KMS-11 (cell line): Measurements from ENCODE around the gene NFIB.

Experiments
- H2AFZ ChIP-seq: fragments of 200-600 bp; sonication (generic); 2 replicates; pipeline ENCODE4 v1.6.1; 2016; ENCODE audit warnings: antibody characterized with exemption, mixed run types, low read depth
- H3K27ac ChIP-seq: fragments of 200-600 bp; sonication (generic); 2 replicates; pipeline ENCODE4 v1.6.1; 2016; ENCODE audit warnings: mild to moderate bottlenecking, mixed run types
- H3K27me3 ChIP-seq: fragments of 200-600 bp; sonication (generic); 2 replicates; pipeline ENCODE4 v1.6.1; 2017; ENCODE audit warnings: mild to moderate bottlenecking, low read depth, mixed run types, moderate library complexity; ENCODE audit not compliant: insufficient read depth
- H3K36me3 ChIP-seq: fragments of 200-600 bp; sonication (generic); 2 replicates; pipeline ENCODE4 v1.6.1; 2017; ENCODE audit warnings: mild to moderate bottlenecking, mixed run types; ENCODE audit not compliant: insufficient read depth
- H3K4me1 ChIP-seq: fragments of 200-600 bp; sonication (generic); 2 replicates; pipeline ENCODE4 v1.6.1; 2016; ENCODE audit warnings: mild to moderate bottlenecking, low read depth, mixed run types; ENCODE audit not compliant: poor library complexity, severe bottlenecking
- H3K4me2 ChIP-seq: fragments of 200-600 bp; sonication (generic); 2 replicates; pipeline ENCODE4 v1.7.0; 2016; ENCODE audit warnings: mild to moderate bottlenecking, mixed run types
- H3K4me3 ChIP-seq: fragments of 200-600 bp; sonication (generic); IDR thresholded peaks from 2 replicates; pipeline ENCODE4 v1.6.1; 2017; ENCODE audit warnings: low read depth, low read length, mixed read lengths; ENCODE audit not compliant: insufficient read depth
- H3K79me2 ChIP-seq: fragments of 200-600 bp; sonication (generic); 2 replicates; pipeline ENCODE4 v1.6.1; 2016; ENCODE audit warnings: low read depth, mixed run types; ENCODE audit not compliant: insufficient read depth
- H3K9ac ChIP-seq: fragments of 200-600 bp; sonication (generic); 2 replicates; pipeline ENCODE4 v1.6.1; 2016; ENCODE audit warnings: mild to moderate bottlenecking, mixed run types
- H4K20me1 ChIP-seq: fragments of 200-600 bp; sonication (generic); 2 replicates; pipeline ENCODE4 v1.6.1; 2016; ENCODE audit warnings: mild to moderate bottlenecking, mixed run types; ENCODE audit not compliant: insufficient read depth
- TF ChIP-seq, protein P1 (sequence below): fragments of 200-600 bp; sonication (generic); conservative IDR thresholded peaks from 2 replicates; pipeline ENCODE4 v1.6.1; 2017; ENCODE audit warnings: low read depth, mild to moderate bottlenecking, antibody characterized with exemption, low read length, moderate library complexity, mixed read lengths

Gene NFIB

DNA sequence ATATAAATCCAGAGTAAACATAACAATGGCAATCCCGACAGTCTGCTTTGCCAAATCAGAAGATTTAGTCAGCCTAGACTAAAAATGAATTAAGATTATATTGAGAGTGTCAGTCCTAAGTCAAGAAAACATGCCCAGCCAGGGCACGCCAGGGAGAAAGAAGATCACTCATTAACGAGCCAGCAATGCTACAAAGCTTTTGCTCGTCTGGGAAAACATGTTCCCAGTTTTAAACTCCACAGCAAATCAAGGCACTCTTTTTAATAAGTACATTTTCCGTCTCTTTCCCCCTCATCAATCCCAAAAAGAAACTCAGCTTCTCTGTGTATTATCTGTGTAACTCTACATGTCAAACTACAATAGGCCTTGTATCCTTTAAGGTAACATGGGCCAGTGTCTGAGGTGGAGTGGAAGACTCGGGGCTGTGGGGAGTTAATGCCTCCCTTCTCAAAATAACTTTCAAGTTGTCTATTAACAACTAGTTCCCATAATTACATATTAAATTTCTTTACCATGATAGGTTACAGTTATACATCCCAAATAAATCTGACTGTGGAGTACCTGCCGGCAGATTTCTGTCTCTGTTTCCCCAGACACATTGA, 40.9 kb downstream of the NFIB start:
- no peaks in the 10 kb centered on the region for H3K36me3 ChIP-seq
- no peaks in the 10 kb centered on the region for H3K4me1 ChIP-seq
- no peaks in the 10 kb centered on the region for H4K20me1 ChIP-seq
- no peaks in the 10 kb centered on the region for H3K27me3 ChIP-seq
- H3K9ac ChIP-seq: no peak overlapping the region
- H3K4me3 ChIP-seq: no peak overlapping the region
- H2AFZ ChIP-seq: no peak overlapping the region
- no peaks in the 10 kb centered on the region for H3K79me2 ChIP-seq
- TF ChIP-seq, protein P1, sequence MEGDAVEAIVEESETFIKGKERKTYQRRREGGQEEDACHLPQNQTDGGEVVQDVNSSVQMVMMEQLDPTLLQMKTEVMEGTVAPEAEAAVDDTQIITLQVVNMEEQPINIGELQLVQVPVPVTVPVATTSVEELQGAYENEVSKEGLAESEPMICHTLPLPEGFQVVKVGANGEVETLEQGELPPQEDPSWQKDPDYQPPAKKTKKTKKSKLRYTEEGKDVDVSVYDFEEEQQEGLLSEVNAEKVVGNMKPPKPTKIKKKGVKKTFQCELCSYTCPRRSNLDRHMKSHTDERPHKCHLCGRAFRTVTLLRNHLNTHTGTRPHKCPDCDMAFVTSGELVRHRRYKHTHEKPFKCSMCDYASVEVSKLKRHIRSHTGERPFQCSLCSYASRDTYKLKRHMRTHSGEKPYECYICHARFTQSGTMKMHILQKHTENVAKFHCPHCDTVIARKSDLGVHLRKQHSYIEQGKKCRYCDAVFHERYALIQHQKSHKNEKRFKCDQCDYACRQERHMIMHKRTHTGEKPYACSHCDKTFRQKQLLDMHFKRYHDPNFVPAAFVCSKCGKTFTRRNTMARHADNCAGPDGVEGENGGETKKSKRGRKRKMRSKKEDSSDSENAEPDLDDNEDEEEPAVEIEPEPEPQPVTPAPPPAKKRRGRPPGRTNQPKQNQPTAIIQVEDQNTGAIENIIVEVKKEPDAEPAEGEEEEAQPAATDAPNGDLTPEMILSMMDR: no peak
- no peak overlapping the region for H3K27ac ChIP-seq
- no peak overlapping the region for H3K4me2 ChIP-seq

DNA sequence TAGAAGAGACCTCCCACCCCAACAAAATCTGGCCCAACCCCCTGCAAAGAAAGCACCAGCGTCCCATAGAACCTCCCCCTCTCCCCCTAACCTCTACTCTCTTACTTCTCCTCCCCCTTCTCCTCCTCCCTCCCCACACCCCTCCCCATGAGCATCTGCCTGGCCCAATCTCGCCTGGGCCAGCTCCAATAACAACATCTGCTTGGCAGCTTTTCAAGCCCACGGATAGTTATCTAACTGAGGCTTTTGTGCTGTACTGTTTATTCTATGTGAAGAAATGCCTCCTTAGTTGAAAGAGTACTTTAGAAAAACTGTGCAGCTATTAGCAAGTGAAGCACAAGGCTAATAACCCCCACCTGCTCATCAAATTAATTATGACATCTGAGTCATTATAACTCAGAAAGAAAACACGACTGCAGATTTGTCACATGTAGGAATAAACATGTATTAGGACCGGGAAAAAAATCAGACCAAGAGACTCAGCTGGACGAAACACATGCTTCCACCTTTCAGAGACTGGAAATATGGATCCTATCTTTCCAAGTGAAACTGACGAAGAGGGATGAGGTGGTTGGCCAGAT, 42.8 kb downstream of the NFIB start:
- no peak overlapping the region for H2AFZ ChIP-seq
- no peaks in the 10 kb centered on the region for H4K20me1 ChIP-seq
- H3K36me3 ChIP-seq: no peaks in the 10 kb centered on the region
- TF ChIP-seq, protein P1: no peak
- no peak overlapping the region for H3K4me2 ChIP-seq
- no peaks in the 10 kb centered on the region for H3K27me3 ChIP-seq
- H3K27ac ChIP-seq: no peak overlapping the region
- no peak overlapping the region for H3K4me3 ChIP-seq
- no peaks in the 10 kb centered on the region for H3K4me1 ChIP-seq
- no peak overlapping the region for H3K9ac ChIP-seq
- no peaks in the 10 kb centered on the region for H3K79me2 ChIP-seq

DNA sequence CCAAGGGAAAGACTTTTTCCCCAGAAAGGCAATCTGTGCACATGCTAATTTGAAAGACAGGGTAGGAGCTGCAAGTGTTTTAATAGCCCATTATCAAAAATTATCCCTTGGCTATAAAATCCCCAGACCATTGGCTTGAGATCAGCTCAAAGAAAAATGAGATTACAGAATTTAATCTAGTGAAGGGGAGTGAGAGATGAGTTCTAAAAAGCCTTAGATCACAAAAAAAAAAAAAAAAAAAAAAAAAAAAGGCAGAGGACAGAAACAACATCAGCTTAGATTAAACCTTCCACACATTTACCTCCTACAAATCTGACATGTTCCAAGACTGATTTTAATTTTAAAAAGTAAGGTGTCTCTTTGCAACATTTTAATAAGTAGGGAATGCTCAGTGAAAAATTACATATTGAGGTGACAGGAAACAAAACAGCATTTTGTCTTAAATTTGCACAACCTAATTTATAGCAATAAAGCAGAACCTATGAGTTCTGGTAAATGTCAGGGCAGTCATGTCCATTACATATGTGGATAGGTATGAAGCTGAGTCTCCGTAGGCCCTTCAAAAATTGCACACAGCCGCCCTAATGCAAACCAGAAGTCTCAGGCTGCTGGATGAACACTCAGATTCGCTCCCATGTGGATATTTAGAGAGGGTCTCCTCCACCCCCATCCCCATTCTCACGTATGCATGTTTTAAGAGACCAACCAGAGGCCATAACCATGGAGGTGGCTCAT, 43.4 kb downstream of the NFIB start:
- Histone ChIP-seq H2AFZ (no peak overlapping the region), H3K27me3 (no peaks in the 10 kb centered on the region), H3K4me2 (no peak overlapping the region), H3K4me1 (no peaks in the 10 kb centered on the region), H4K20me1 (no peaks in the 10 kb centered on the region), H3K4me3 (no peak overlapping the region), H3K9ac (no peak overlapping the region), H3K79me2 (no peaks in the 10 kb centered on the region), H3K27ac (no peak overlapping the region), H3K36me3 (no peaks in the 10 kb centered on the region)
- TF ChIP-seq, protein P1: no peak

DNA sequence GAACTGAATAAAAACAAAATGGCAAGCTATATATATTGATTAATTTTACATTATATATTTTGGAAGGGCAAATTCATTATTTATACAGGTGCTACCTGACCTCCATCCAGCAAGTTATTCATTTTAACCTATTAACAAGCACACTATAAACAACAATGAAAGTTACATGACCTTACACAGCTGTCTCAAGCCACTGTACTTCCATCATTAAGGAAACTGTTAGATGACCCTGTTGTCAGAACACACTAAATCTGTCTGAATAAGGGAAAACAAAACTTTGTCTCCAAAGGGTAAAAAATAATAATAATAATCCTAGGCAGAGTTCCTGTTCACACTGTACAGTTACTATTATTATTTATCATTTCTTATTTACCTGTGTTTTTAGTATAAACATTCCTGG, 44.0 kb downstream of the NFIB start:
- Histone ChIP-seq H3K4me2 (no peak overlapping the region), H3K27ac (no peak overlapping the region), H3K4me3 (no peak overlapping the region), H3K36me3 (no peaks in the 10 kb centered on the region), H3K9ac (no peak overlapping the region), H3K4me1 (no peaks in the 10 kb centered on the region), H3K27me3 (no peaks in the 10 kb centered on the region), H2AFZ (no peak overlapping the region), H4K20me1 (no peaks in the 10 kb centered on the region), H3K79me2 (no peaks in the 10 kb centered on the region)
- TF ChIP-seq, protein P1: no peak
